OCI-LY3 (cell line): Measurements from ENCODE around the gene EIF4G1.

ENCODE experiments used
- CTCF ChIP-seq: fragments of 200-600, 300-600 bp; sonication (generic); IDR thresholded peaks from 2 replicates; pipeline ENCODE4 v1.5.1; 2014; ENCODE audit warnings: antibody characterized with exemption, low read length, low read depth
- EZH2phosphoT487 ChIP-seq: fragments of 200-600 bp; shearing (Covaris generic); IDR thresholded peaks from 2 replicates; pipeline ENCODE4 v1.6.1; 2018; ENCODE audit warnings: antibody characterized with exemption, mixed run types, low read depth

GRCh38 chr3:184299488-184300377, 14.7 kb upstream of the EIF4G1 start:
- TF ChIP-seq CTCF (no peak), EZH2phosphoT487 (no peak)
